A549 (cell line): Measurements from ENCODE around the gene CALU.

Experiments used
- PHF8 ChIP-seq: fragments of 200-600 bp; sonication (generic); IDR thresholded peaks from 2 replicates; pipeline ENCODE4 v1.6.1; 2016; ENCODE audit warnings: low read depth, mild to moderate bottlenecking, antibody characterized with exemption, moderate library complexity, borderline replicate concordance
- POLR2A ChIP-seq: IDR thresholded peaks from 2 replicates; pipeline ENCODE4 v1.6.1; 2012; ENCODE audit warnings: mild to moderate bottlenecking, low read length
- REST ChIP-seq: fragments of 200-600 bp; sonication (generic); IDR thresholded peaks from 2 replicates; pipeline ENCODE4 v1.6.1; 2016; ENCODE audit warnings: antibody characterized with exemption, mild to moderate bottlenecking, moderate library complexity
- ZC3H11A ChIP-seq: fragments of 450-650 bp; IDR thresholded peaks from 2 replicates; pipeline ENCODE4 v1.6.1; 2014; ENCODE audit warnings: antibody characterized with exemption, mild to moderate bottlenecking
- ZFP36 ChIP-seq: fragments of 450-650 bp; IDR thresholded peaks from 2 replicates; pipeline ENCODE4 v1.6.1; 2014; ENCODE audit warnings: borderline replicate concordance; ENCODE audit not compliant: partially characterized antibody
- ZSCAN20 ChIP-seq: fragments of 250-450 bp; sonication (Bioruptor Pico); IDR thresholded peaks from 2 replicates; pipeline ENCODE4 v1.8.0; 2022; ENCODE audit warnings: mild to moderate bottlenecking, moderate library complexity

GRCh38 chr7:128691227-128691626 is 47.9 kb upstream of the CALU start:
- TF ChIP-seq PHF8 (no peak), ZSCAN20 (no peak), REST (no peak), ZC3H11A (no peak), POLR2A (no peak), ZFP36 (no peak)
